WTC11 (cell line): ENCODE measurements around the gene TTC39C. TPM values are rescaled to one million over a fixed set of nuclear protein-coding genes. Genes with fewer than 3 reads are reported as not detected.

Experiments used
- ATAC-seq: fragments of 200-7000 bp; cut with Tn5 transposase; 2 replicates; pipeline ENCODE4 v1.10.0; 2021; ENCODE audit warnings: mild to moderate bottlenecking, moderate library complexity
- CTCF ChIA-PET: fragments of 300-600 bp; sonication (Branson Sonifier 250); formaldehyde crosslinking; loops from one replicate; lab custom pipeline; 2021; ENCODE audit warnings: antibody characterized with exemption; lab: Charles Lee
- POLR2A ChIA-PET: fragments of 350-600 bp; sonication (Branson Sonifier 250); formaldehyde crosslinking; loops from one replicate; lab custom pipeline; 2021; ENCODE audit warnings: antibody characterized with exemption; lab: Charles Lee
- DNase-seq: peaks from one replicate; pipeline ENCODE4 v3.0.0; 2021; ENCODE audit warnings: low spot score
- H3K27ac Mint-ChIP-seq: 2 replicates; pipeline ENCODE4 v1.8.0; 2021; ENCODE audit warnings: mixed read lengths
- H3K27me3 Mint-ChIP-seq: 2 replicates; pipeline ENCODE4 v1.8.0; 2021; ENCODE audit warnings: low read depth, mild to moderate bottlenecking, moderate library complexity, mixed read lengths
- H3K36me3 Mint-ChIP-seq: 2 replicates; pipeline ENCODE4 v1.8.0; 2021; ENCODE audit warnings: mixed read lengths
- H3K4me1 Mint-ChIP-seq: 2 replicates; pipeline ENCODE4 v1.8.0; 2022; ENCODE audit warnings: mixed read lengths
- H3K4me3 Mint-ChIP-seq: 2 replicates; pipeline ENCODE4 v1.8.0; 2021; ENCODE audit warnings: mild to moderate bottlenecking, moderate library complexity, mixed read lengths
- H3K9me3 Mint-ChIP-seq: 2 replicates; pipeline ENCODE4 v1.8.0; 2021; ENCODE audit warnings: mixed read lengths
- E2F4 ChIP-seq: sonication (generic); formaldehyde crosslinking; IDR thresholded peaks from 2 replicates; pipeline ENCODE4 v1.8.1; 2022; ENCODE audit warnings: low read depth, mild to moderate bottlenecking, moderate library complexity, missing genetic modification reagents, borderline replicate concordance
- ELF4 ChIP-seq: sonication (generic); formaldehyde crosslinking; IDR thresholded peaks from 2 replicates; pipeline ENCODE4 v1.8.1; 2022; ENCODE audit warnings: low read depth, mild to moderate bottlenecking, moderate library complexity, missing genetic modification reagents
- ETV6 ChIP-seq: sonication (generic); formaldehyde crosslinking; IDR thresholded peaks from 2 replicates; pipeline ENCODE4 v1.8.1; 2022; ENCODE audit warnings: mild to moderate bottlenecking, missing genetic modification reagents
- HMGA2 ChIP-seq: fragments of 250-450 bp; sonication (Bioruptor Pico); IDR thresholded peaks from 2 replicates; pipeline ENCODE4 v1.4.0; 2021; ENCODE audit warnings: mild to moderate bottlenecking, moderate library complexity
- MLX ChIP-seq: sonication (generic); formaldehyde crosslinking; IDR thresholded peaks from 2 replicates; pipeline ENCODE4 v1.8.1; 2023; ENCODE audit warnings: mild to moderate bottlenecking, missing genetic modification reagents, moderate library complexity
- RORB ChIP-seq: fragments of 250-450 bp; sonication (Bioruptor Pico); IDR thresholded peaks from 2 replicates; pipeline ENCODE4 v1.9.0; 2021; ENCODE audit warnings: mild to moderate bottlenecking
- SMAD4 ChIP-seq: sonication (generic); formaldehyde crosslinking; IDR thresholded peaks from 2 replicates; pipeline ENCODE4 v1.8.0; 2022; ENCODE audit warnings: mild to moderate bottlenecking, missing genetic modification reagents
- SOX15 ChIP-seq: fragments of 250-450 bp; sonication (Bioruptor Pico); IDR thresholded peaks from 2 replicates; pipeline ENCODE4 v1.9.0; 2021; ENCODE audit warnings: mild to moderate bottlenecking
- ZNF121 ChIP-seq: sonication (generic); formaldehyde crosslinking; IDR thresholded peaks from 2 replicates; pipeline ENCODE4 v1.8.0; 2023; ENCODE audit warnings: missing genetic modification reagents
- ZNF396 ChIP-seq: fragments of 250-450 bp; sonication (Bioruptor Pico); IDR thresholded peaks from 2 replicates; pipeline ENCODE4 v1.8.0; 2021; ENCODE audit warnings: mild to moderate bottlenecking, moderate library complexity, borderline replicate concordance
- total RNA-seq: library from RNA; stranded (reverse); gene quantifications from 3 replicates; pipeline ENCODE4 v1.2.3, GENCODE V29; 2021
- TF ChIP-seq, protein P1 (sequence below): fragments of 250-450 bp; sonication (Bioruptor Pico); IDR thresholded peaks from 2 replicates; pipeline ENCODE4 v1.9.0; 2021; ENCODE audit warnings: mild to moderate bottlenecking
- TF ChIP-seq, protein P2 (sequence below): fragments of 200-600 bp; IDR thresholded peaks from 2 replicates; pipeline ENCODE4 v1.8.0; 2022; ENCODE audit warnings: antibody characterized with exemption
- TF ChIP-seq, protein P3 (sequence below): sonication (generic); formaldehyde crosslinking; IDR thresholded peaks from 2 replicates; pipeline ENCODE4 v1.8.0; 2022; ENCODE audit warnings: missing genetic modification reagents
- TF ChIP-seq, protein P4 (sequence below): sonication (generic); formaldehyde crosslinking; IDR thresholded peaks from 2 replicates; pipeline ENCODE4 v1.8.1; 2022; ENCODE audit warnings: missing genetic modification reagents, borderline replicate concordance

Gene TTC39C
- total RNA-seq, 1 experiment from 2014 or later: 57.3 TPM

GRCh38 chr18:23971666-23972230 lies 42.8 kb upstream of the TTC39C start:
- CTCF ChIA-PET: interaction anchor here (0.6 kb wide), 1 partner anchor 13 kb away, joined by 3 read pairs; no protein-coding TSS in a partner anchor
- peaks cover 16% of the 10 kb centered on the region for H3K9me3 Mint-ChIP-seq
- no peak for ATAC-seq
- H3K4me3 Mint-ChIP-seq: no peak overlapping the region
- H3K27ac Mint-ChIP-seq: no peak overlapping the region
- H3K36me3 Mint-ChIP-seq: peaks cover 5% of the 10 kb centered on the region; the same call in 1 of the 2 replicates
- peaks cover 3% of the 10 kb centered on the region; the same call in 1 of the 2 replicates for H3K27me3 Mint-ChIP-seq
- peaks cover 16% of the 10 kb centered on the region for H3K4me1 Mint-ChIP-seq
- no peak for TF ChIP-seq ZNF121 (CRISPR knock-in tag)
- TF ChIP-seq ELF4: no peak
- TF ChIP-seq E2F4 (CRISPR knock-in tag): no peak
- no peak for TF ChIP-seq SMAD4 (CRISPR knock-in tag)
- no peak for TF ChIP-seq ETV6 (CRISPR knock-in tag)
- TF ChIP-seq, protein P1, sequence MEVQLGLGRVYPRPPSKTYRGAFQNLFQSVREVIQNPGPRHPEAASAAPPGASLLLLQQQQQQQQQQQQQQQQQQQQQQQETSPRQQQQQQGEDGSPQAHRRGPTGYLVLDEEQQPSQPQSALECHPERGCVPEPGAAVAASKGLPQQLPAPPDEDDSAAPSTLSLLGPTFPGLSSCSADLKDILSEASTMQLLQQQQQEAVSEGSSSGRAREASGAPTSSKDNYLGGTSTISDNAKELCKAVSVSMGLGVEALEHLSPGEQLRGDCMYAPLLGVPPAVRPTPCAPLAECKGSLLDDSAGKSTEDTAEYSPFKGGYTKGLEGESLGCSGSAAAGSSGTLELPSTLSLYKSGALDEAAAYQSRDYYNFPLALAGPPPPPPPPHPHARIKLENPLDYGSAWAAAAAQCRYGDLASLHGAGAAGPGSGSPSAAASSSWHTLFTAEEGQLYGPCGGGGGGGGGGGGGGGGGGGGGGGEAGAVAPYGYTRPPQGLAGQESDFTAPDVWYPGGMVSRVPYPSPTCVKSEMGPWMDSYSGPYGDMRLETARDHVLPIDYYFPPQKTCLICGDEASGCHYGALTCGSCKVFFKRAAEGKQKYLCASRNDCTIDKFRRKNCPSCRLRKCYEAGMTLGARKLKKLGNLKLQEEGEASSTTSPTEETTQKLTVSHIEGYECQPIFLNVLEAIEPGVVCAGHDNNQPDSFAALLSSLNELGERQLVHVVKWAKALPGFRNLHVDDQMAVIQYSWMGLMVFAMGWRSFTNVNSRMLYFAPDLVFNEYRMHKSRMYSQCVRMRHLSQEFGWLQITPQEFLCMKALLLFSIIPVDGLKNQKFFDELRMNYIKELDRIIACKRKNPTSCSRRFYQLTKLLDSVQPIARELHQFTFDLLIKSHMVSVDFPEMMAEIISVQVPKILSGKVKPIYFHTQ (CRISPR knock-in tag): no peak
- TF ChIP-seq ZNF396 (CRISPR knock-in tag): no peak
- no peak for TF ChIP-seq HMGA2 (CRISPR knock-in tag)
- TF ChIP-seq, protein P2, sequence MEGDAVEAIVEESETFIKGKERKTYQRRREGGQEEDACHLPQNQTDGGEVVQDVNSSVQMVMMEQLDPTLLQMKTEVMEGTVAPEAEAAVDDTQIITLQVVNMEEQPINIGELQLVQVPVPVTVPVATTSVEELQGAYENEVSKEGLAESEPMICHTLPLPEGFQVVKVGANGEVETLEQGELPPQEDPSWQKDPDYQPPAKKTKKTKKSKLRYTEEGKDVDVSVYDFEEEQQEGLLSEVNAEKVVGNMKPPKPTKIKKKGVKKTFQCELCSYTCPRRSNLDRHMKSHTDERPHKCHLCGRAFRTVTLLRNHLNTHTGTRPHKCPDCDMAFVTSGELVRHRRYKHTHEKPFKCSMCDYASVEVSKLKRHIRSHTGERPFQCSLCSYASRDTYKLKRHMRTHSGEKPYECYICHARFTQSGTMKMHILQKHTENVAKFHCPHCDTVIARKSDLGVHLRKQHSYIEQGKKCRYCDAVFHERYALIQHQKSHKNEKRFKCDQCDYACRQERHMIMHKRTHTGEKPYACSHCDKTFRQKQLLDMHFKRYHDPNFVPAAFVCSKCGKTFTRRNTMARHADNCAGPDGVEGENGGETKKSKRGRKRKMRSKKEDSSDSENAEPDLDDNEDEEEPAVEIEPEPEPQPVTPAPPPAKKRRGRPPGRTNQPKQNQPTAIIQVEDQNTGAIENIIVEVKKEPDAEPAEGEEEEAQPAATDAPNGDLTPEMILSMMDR: no peak
- TF ChIP-seq, protein P3, sequence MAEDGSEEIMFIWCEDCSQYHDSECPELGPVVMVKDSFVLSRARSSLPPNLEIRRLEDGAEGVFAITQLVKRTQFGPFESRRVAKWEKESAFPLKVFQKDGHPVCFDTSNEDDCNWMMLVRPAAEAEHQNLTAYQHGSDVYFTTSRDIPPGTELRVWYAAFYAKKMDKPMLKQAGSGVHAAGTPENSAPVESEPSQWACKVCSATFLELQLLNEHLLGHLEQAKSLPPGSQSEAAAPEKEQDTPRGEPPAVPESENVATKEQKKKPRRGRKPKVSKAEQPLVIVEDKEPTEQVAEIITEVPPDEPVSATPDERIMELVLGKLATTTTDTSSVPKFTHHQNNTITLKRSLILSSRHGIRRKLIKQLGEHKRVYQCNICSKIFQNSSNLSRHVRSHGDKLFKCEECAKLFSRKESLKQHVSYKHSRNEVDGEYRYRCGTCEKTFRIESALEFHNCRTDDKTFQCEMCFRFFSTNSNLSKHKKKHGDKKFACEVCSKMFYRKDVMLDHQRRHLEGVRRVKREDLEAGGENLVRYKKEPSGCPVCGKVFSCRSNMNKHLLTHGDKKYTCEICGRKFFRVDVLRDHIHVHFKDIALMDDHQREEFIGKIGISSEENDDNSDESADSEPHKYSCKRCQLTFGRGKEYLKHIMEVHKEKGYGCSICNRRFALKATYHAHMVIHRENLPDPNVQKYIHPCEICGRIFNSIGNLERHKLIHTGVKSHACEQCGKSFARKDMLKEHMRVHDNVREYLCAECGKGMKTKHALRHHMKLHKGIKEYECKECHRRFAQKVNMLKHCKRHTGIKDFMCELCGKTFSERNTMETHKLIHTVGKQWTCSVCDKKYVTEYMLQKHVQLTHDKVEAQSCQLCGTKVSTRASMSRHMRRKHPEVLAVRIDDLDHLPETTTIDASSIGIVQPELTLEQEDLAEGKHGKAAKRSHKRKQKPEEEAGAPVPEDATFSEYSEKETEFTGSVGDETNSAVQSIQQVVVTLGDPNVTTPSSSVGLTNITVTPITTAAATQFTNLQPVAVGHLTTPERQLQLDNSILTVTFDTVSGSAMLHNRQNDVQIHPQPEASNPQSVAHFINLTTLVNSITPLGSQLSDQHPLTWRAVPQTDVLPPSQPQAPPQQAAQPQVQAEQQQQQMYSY (CRISPR knock-in tag): no peak
- TF ChIP-seq SOX15 (CRISPR knock-in tag): no peak
- TF ChIP-seq, protein P4, sequence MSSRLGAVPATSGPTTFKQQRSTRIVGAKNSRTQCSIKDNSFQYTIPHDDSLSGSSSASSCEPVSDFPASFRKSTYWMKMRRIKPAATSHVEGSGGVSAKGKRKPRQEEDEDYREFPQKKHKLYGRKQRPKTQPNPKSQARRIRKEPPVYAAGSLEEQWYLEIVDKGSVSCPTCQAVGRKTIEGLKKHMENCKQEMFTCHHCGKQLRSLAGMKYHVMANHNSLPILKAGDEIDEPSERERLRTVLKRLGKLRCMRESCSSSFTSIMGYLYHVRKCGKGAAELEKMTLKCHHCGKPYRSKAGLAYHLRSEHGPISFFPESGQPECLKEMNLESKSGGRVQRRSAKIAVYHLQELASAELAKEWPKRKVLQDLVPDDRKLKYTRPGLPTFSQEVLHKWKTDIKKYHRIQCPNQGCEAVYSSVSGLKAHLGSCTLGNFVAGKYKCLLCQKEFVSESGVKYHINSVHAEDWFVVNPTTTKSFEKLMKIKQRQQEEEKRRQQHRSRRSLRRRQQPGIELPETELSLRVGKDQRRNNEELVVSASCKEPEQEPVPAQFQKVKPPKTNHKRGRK (CRISPR knock-in tag): no peak
- TF ChIP-seq MLX (CRISPR knock-in tag): no peak
- TF ChIP-seq RORB (CRISPR knock-in tag): no peak
- POLR2A ChIA-PET: no interaction called here
- DNase-seq: no peak
